HEK293 (cell line): ENCODE measurements around the gene ADAMTS2.

Experiments
- CTCF ChIA-PET: fragments of 350-600 bp; formaldehyde crosslinking; extraction: SDS; loops from one replicate; lab custom pipeline; 2021; ENCODE audit warnings: antibody characterized with exemption; lab: Yijun Ruan, JAX
- POLR2A ChIA-PET: fragments of 300-600 bp; formaldehyde crosslinking; extraction: SDS; loops from one replicate; lab custom pipeline; 2020; ENCODE audit warnings: antibody characterized with exemption, inconsistent platforms; lab: Yijun Ruan, JAX
- H3K27ac ChIP-seq: fragments of 200-500 bp; sonication (Bioruptor generic); 2 replicates; pipeline ENCODE4 v1.5.1; 2014; ENCODE audit warnings: low read depth, low read length, control low read depth, inconsistent platforms; ENCODE audit errors: extremely low read depth
- H3K36me3 ChIP-seq, 2 experiments: fragments of 200-500 bp in 1 of 2; sonication (Bioruptor generic) in 1 of 2; 1 replicate in 1 of 2; 2 replicates in 1 of 2; pipeline ENCODE4 v1.5.1; 2014 to 2017; ENCODE audit warnings: inconsistent platforms in 2 of 2, low read length in 2 of 2; ENCODE audit not compliant: control insufficient read depth in 2 of 2, insufficient read depth in 1 of 2
- H3K4me1 ChIP-seq: fragments of 200-500 bp; sonication (Bioruptor generic); 2 replicates; pipeline ENCODE4 v1.5.1; 2014; ENCODE audit warnings: mild to moderate bottlenecking, low read length, inconsistent platforms; ENCODE audit not compliant: control insufficient read depth, insufficient read depth
- H3K4me3 ChIP-seq: 2 replicates; pipeline ENCODE4 v1.5.1; 2011; ENCODE audit warnings: low read depth, mild to moderate bottlenecking, control low read depth, low read length, moderate library complexity
- H3K9me3 ChIP-seq: fragments of 200-500 bp; sonication (Bioruptor generic); 2 replicates; pipeline ENCODE4 v1.5.1; 2014; ENCODE audit warnings: low read depth, low read length, inconsistent platforms; ENCODE audit not compliant: control insufficient read depth, insufficient read depth
- KLF10 ChIP-seq: fragments of 450-650 bp; IDR thresholded peaks from 2 replicates; pipeline ENCODE4 v1.5.1; 2018; ENCODE audit warnings: missing biosample characterization, mild to moderate bottlenecking, missing genetic modification characterization
- MZF1 ChIP-seq: fragments of 450-650 bp; formaldehyde crosslinking; IDR thresholded peaks from 2 replicates; pipeline ENCODE4 v1.5.1; 2017; ENCODE audit warnings: missing biosample characterization, missing genetic modification characterization, borderline replicate concordance
- PRDM2 ChIP-seq: fragments of 450-650 bp; formaldehyde crosslinking; IDR thresholded peaks from 2 replicates; pipeline ENCODE4 v1.5.1; 2016; ENCODE audit warnings: missing biosample characterization, missing genetic modification characterization, borderline replicate concordance
- SCRT1 ChIP-seq: fragments of 450-650 bp; formaldehyde crosslinking; IDR thresholded peaks from 2 replicates; pipeline ENCODE4 v1.5.1; 2016; ENCODE audit warnings: missing biosample characterization, missing genetic modification characterization, borderline replicate concordance
- SP3 ChIP-seq: fragments of 450-650 bp; formaldehyde crosslinking; IDR thresholded peaks from 2 replicates; pipeline ENCODE4 v1.5.1; 2016; ENCODE audit warnings: missing biosample characterization, missing genetic modification characterization
- ZBTB1 ChIP-seq: fragments of 450-650 bp; formaldehyde crosslinking; IDR thresholded peaks from 2 replicates; pipeline ENCODE4 v1.5.1; 2016; ENCODE audit warnings: missing biosample characterization, missing genetic modification characterization
- ZBTB10 ChIP-seq: fragments of 450-650 bp; formaldehyde crosslinking; IDR thresholded peaks from 2 replicates; pipeline ENCODE4 v1.5.1; 2016; ENCODE audit warnings: missing biosample characterization, missing genetic modification characterization
- ZBTB21 ChIP-seq: fragments of 450-650 bp; formaldehyde crosslinking; IDR thresholded peaks from 2 replicates; pipeline ENCODE4 v1.5.1; 2017; ENCODE audit warnings: missing biosample characterization, missing genetic modification characterization
- ZBTB44 ChIP-seq: fragments of 450-650 bp; IDR thresholded peaks from 2 replicates; pipeline ENCODE4 v1.5.1; 2018; ENCODE audit warnings: missing biosample characterization, mild to moderate bottlenecking, missing genetic modification characterization
- ZBTB8A ChIP-seq: fragments of 450-650 bp; formaldehyde crosslinking; IDR thresholded peaks from 2 replicates; pipeline ENCODE4 v1.5.1; 2016; ENCODE audit warnings: missing biosample characterization, missing genetic modification characterization
- ZFP3 ChIP-seq: fragments of 450-650 bp; formaldehyde crosslinking; IDR thresholded peaks from 2 replicates; pipeline ENCODE4 v1.5.1; 2016; ENCODE audit warnings: low read depth, missing biosample characterization, missing genetic modification characterization
- ZNF202 ChIP-seq: fragments of 450-650 bp; formaldehyde crosslinking; IDR thresholded peaks from 2 replicates; pipeline ENCODE4 v1.5.1; 2016; ENCODE audit warnings: missing biosample characterization, missing genetic modification characterization, borderline replicate concordance
- ZNF274 ChIP-seq, 2 experiments: fragments of 200-500 bp in 1 of 2; fragments of 450-650 bp in 1 of 2; sonication (Bioruptor generic) in 1 of 2; formaldehyde crosslinking in 1 of 2; IDR thresholded peaks; 2 replicates each; pipeline versions ENCODE4 v1.5.1 to v1.6.1; 2014 to 2016; ENCODE audit warnings: borderline replicate concordance in 1 of 2, inconsistent platforms in 1 of 2, low read length in 1 of 2, missing biosample characterization in 1 of 2, missing genetic modification characterization in 1 of 2
- ZNF350 ChIP-seq: fragments of 450-650 bp; formaldehyde crosslinking; IDR thresholded peaks from 2 replicates; pipeline ENCODE4 v1.5.0; 2017; ENCODE audit warnings: missing biosample characterization, mild to moderate bottlenecking, missing genetic modification characterization
- ZNF398 ChIP-seq: fragments of 450-650 bp; formaldehyde crosslinking; IDR thresholded peaks from 2 replicates; pipeline ENCODE4 v1.5.1; 2017; ENCODE audit warnings: missing biosample characterization, missing genetic modification characterization
- ZNF521 ChIP-seq: fragments of 450-650 bp; formaldehyde crosslinking; IDR thresholded peaks from 2 replicates; pipeline ENCODE4 v1.5.1; 2017; ENCODE audit warnings: missing biosample characterization, mild to moderate bottlenecking, missing genetic modification characterization
- ZNF621 ChIP-seq: fragments of 450-650 bp; formaldehyde crosslinking; IDR thresholded peaks from 2 replicates; pipeline ENCODE4 v1.5.1; 2017; ENCODE audit warnings: missing biosample characterization, missing genetic modification characterization
- ZNF843 ChIP-seq: fragments of 450-650 bp; formaldehyde crosslinking; IDR thresholded peaks from 2 replicates; pipeline ENCODE4 v1.5.1; 2016; ENCODE audit warnings: missing biosample characterization, missing genetic modification characterization

Gene ADAMTS2

GRCh38 chr5:179225387-179225786 is 119.9 kb downstream of the ADAMTS2 start:
- Histone ChIP-seq H3K4me3 (no peak overlapping the region), H3K27ac (no peak overlapping the region), H3K36me3 (no peaks in the 10 kb centered on the region), H3K4me1 (no peaks in the 10 kb centered on the region), H3K9me3 (no peaks in the 10 kb centered on the region)
- TF ChIP-seq ZNF621 (tag by site-specific recombination) (no peak), SP3 (no peak), PRDM2 (tag by site-specific recombination) (no peak), ZFP3 (no peak)
- CTCF ChIA-PET, result interaction anchor here (0.6 kb wide), 1 partner anchor 119 kb away, joined by 3 read pairs; no protein-coding TSS in a partner anchor
- POLR2A ChIA-PET, result no interaction called here

GRCh38 chr5:179224741-179225140 is 120.5 kb downstream of the ADAMTS2 start:
- TF ChIP-seq ZBTB1, result no peak
- no peak for TF ChIP-seq ZBTB8A (tag by site-specific recombination)
- no peak for TF ChIP-seq ZBTB44 (tag by site-specific recombination)
- TF ChIP-seq ZNF202 (tag by site-specific recombination), result no peak
- no peak for TF ChIP-seq ZBTB21 (tag by site-specific recombination)
- no peak for TF ChIP-seq ZBTB10 (tag by site-specific recombination)
- ChIA-PET POLR2A (no interaction called here), CTCF (interaction anchor here (0.6 kb wide), 1 partner anchor 64 kb away, joined by 3 read pairs; no protein-coding TSS in a partner anchor)
- Histone ChIP-seq H3K27ac (no peak overlapping the region), H3K4me3 (no peak overlapping the region), H3K9me3 (no peaks in the 10 kb centered on the region), H3K4me1 (no peaks in the 10 kb centered on the region), H3K36me3 (no peaks in the 10 kb centered on the region)

GRCh38 chr5:179223961-179224360 is 121.3 kb downstream of the ADAMTS2 start:
- H3K4me1 ChIP-seq, result no peaks in the 10 kb centered on the region
- no peak overlapping the region for H3K27ac ChIP-seq
- no peaks in the 10 kb centered on the region for H3K9me3 ChIP-seq
- H3K4me3 ChIP-seq, result no peak overlapping the region
- ChIA-PET CTCF (no interaction called here), POLR2A (no interaction called here)
- H3K36me3 ChIP-seq, result no peaks in the 10 kb centered on the region
- TF ChIP-seq ZNF521 (tag by site-specific recombination), result no peak
- no peak for TF ChIP-seq SCRT1 (tag by site-specific recombination)
- no peak for TF ChIP-seq ZNF350 (tag by site-specific recombination)
- no peak for TF ChIP-seq MZF1 (tag by site-specific recombination)
- TF ChIP-seq KLF10 (tag by site-specific recombination), result no peak
- TF ChIP-seq ZNF274 (IDR thresholded peaks at IDR 0.05; ENCODE audit: low read length), result no peak
- TF ChIP-seq ZNF274 (tag by site-specific recombination; IDR thresholded peaks at IDR 0.05; ENCODE audit: borderline replicate concordance), result no peak
- TF ChIP-seq ZNF843, result no peak
- no peak for TF ChIP-seq ZNF398
